HUES48 (cell line): Measurements from ENCODE around the gene ENTR1.

Source experiments
- H3K27ac ChIP-seq: one replicate; pipeline ENCODE4 v1.7.0; 2013; ENCODE audit warnings: low read depth, low read length, inconsistent platforms
- H3K27me3 ChIP-seq: 2 replicates; pipeline ENCODE4 v1.6.1; 2013; ENCODE audit warnings: mild to moderate bottlenecking, low read length; ENCODE audit not compliant: control insufficient read depth, insufficient read depth
- H3K36me3 ChIP-seq: 2 replicates; pipeline ENCODE4 v1.6.1; 2013; ENCODE audit warnings: low read length; ENCODE audit not compliant: control insufficient read depth, insufficient read depth
- H3K4me1 ChIP-seq: 2 replicates; pipeline ENCODE4 v1.6.1; 2013; ENCODE audit warnings: mild to moderate bottlenecking, low read length; ENCODE audit not compliant: control insufficient read depth, insufficient read depth
- H3K4me3 ChIP-seq: 2 replicates; pipeline ENCODE4 v1.5.1; 2013; ENCODE audit warnings: mild to moderate bottlenecking, low read depth, low read length
- H3K9ac ChIP-seq: 2 replicates; pipeline ENCODE4 v1.6.1; 2013; ENCODE audit warnings: mild to moderate bottlenecking, low read depth, low read length, moderate library complexity
- H3K9me3 ChIP-seq: 2 replicates; pipeline ENCODE4 v1.6.1; 2013; ENCODE audit warnings: low read length; ENCODE audit not compliant: control insufficient read depth, insufficient read depth

Gene ENTR1

DNA sequence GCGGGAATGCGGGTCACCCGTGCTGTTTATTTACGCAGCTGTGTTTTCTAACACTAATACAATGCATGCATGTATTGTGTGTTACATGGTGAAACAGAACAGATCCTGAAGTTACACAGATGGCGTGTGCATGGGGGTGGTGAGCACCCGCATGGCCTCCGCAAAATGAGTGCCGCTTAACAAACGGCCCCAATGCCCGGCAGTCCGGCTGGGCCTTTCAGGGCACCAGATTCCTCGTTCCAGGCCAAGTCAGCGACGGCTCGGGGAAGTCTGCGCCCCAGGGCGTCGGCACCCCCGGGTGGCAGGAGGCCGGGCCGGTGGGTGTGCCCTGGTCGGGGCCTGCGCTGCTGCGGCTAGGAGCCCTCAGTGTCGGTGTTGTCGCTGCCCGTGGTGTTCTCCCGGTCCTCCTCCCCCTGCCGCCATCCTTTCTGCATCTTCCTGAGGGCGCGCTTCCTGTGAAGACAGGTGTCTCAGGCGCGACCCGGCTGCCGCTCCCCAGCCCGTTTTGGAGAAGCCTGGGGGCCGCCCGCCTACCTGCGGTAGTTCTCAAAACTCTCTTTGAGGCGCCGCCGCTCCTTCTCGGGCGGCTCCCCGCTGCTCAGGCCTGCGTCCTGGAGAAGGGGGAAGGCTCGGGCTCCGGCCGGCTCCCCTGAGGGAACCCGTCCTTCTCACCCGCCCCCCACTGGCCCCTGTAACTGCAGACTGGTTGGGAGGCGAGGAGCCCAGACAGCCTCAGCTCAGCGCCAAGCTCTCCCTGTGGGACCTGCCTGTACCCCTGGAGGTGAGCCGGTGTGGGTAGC lies 46.3 kb downstream of the ENTR1 start:
- Histone ChIP-seq H3K4me1 (peaks cover 4% of the 10 kb centered on the region; the same call in 1 of the 2 replicates), H3K9me3 (no peaks in the 10 kb centered on the region), H3K36me3 (peaks cover 5% of the 10 kb centered on the region; the same call in 1 of the 2 replicates), H3K4me3 (peak overlapping the region; percentile 79; the same call in 1 of the 2 replicates), H3K27ac (no peak overlapping the region), H3K9ac (no peak overlapping the region), H3K27me3 (no peaks in the 10 kb centered on the region)

DNA sequence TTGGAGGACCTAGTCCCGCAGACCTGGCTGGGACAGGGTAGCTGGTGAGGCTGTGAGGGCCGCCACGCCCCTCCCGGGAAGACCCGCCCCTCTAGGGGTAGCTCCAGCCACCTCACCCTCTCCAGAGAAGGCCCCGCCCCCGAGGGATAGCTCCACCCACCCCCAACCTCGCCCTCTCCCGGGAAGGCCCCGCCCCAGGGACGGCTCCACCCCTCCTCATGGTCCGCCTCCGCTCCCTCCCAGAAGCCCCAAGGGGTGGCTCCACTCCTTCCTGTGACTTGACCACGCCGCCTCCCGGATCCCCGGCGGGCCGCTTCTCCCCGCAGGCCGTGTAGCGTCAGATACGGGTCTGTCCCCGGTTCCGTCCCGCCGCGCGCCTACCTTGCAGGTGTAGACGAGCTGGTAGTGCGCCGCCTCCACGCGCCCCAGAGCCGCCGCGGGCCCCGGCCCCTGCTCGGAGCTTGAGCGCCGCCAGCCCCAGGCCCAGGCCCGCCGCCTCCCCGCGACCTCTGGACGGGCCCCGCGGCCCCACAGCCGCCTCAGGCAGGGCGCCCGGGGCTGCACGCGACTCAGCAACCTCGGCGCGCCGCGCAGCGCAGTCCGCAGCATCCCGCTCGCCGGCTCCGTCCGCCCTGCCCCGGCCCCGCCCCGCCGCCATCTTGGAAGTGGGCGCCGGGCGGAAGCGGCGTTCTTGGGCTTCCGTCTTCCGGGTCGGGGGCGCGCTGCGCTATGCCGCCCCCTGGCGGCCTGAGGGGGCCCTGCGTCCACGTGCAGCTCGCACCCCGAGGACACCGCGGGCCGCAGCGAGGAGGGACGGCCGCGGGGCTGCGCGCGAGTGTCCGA lies 47.1 kb downstream of the ENTR1 start, which contains the start of gene DNLZ:
TSS of gene DNLZ (minus strand) at position 639 of the 843 bp plus-strand sequence. CDS start at position 609, 30 bp downstream.
- peaks cover 5% of the 10 kb centered on the region; the same call in 1 of the 2 replicates for H3K36me3 ChIP-seq
- H3K9ac ChIP-seq = peak within 1 kb of the TSS; percentile 84
- peaks cover 4% of the 10 kb centered on the region; the same call in 1 of the 2 replicates for H3K4me1 ChIP-seq
- peak within 1 kb of the TSS; percentile 90 for H3K27ac ChIP-seq
- H3K27me3 ChIP-seq = no peaks in the 10 kb centered on the region
- H3K9me3 ChIP-seq = no peaks in the 10 kb centered on the region
- peak within 1 kb of the TSS; percentile 79 for H3K4me3 ChIP-seq

DNA sequence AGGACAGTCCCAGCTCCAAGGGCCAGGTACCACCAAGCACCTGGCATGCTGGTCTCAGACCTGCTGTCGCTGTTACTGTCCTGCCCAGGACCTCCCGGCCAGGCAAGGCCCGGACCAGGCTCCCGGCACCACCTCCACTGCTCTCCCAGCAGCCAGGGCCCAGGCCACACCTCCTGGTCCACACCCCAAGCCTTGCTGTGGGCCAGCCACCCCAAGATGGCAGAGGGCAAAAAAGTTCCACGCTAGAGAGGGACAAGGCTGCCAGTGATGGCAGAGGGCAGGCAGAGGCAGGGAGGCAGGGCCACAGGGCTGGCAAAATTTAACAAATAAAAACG lies 48.0 kb downstream of the ENTR1 start:
- H3K27me3 ChIP-seq = no peaks in the 10 kb centered on the region
- peaks cover 5% of the 10 kb centered on the region; the same call in 1 of the 2 replicates for H3K36me3 ChIP-seq
- no peak overlapping the region for H3K4me3 ChIP-seq
- H3K27ac ChIP-seq = no peak overlapping the region
- peaks cover 4% of the 10 kb centered on the region; the same call in 1 of the 2 replicates for H3K4me1 ChIP-seq
- H3K9ac ChIP-seq = no peak overlapping the region
- no peaks in the 10 kb centered on the region for H3K9me3 ChIP-seq

DNA sequence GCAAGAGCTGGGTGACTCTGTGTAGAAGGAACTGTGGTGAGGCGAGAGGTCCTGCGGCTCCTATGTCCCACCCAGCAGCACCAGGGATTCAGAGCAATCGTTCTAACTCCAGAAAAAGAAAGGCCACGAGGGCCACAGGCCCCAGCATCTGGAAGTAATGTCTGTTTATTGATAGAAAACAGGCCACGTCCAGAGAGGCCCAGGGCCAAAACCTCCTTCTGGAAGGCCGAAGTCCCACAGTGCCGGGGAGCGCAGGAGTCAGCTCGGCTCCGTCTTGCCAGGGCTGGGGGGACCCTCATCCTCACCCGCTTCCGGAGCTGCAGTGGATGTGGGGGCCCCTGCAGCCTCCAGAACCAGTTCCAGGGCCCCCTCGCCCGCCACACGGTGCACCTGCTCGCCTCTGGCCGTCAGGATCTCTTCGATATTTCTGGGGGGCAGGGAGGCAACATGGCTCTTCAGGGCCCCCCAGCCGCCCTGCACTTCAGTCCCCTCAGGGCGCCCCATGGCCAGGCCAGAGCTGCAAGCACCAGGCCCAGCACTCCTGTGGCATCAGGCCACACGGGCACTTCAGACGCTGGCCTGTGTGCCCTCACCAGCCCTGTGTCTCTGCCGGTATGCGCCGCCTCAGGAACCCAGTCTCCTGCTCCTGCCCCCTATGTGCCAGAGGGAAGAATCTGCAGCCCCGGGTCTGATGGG lies 48.5 kb downstream of the ENTR1 start:
- no peaks in the 10 kb centered on the region for H3K9me3 ChIP-seq
- no peak overlapping the region for H3K27ac ChIP-seq
- H3K9ac ChIP-seq = no peak overlapping the region
- H3K36me3 ChIP-seq = peaks cover 5% of the 10 kb centered on the region; the same call in 1 of the 2 replicates
- peaks cover 4% of the 10 kb centered on the region; the same call in 1 of the 2 replicates for H3K4me1 ChIP-seq
- H3K27me3 ChIP-seq = no peaks in the 10 kb centered on the region
- H3K4me3 ChIP-seq = no peak overlapping the region

DNA sequence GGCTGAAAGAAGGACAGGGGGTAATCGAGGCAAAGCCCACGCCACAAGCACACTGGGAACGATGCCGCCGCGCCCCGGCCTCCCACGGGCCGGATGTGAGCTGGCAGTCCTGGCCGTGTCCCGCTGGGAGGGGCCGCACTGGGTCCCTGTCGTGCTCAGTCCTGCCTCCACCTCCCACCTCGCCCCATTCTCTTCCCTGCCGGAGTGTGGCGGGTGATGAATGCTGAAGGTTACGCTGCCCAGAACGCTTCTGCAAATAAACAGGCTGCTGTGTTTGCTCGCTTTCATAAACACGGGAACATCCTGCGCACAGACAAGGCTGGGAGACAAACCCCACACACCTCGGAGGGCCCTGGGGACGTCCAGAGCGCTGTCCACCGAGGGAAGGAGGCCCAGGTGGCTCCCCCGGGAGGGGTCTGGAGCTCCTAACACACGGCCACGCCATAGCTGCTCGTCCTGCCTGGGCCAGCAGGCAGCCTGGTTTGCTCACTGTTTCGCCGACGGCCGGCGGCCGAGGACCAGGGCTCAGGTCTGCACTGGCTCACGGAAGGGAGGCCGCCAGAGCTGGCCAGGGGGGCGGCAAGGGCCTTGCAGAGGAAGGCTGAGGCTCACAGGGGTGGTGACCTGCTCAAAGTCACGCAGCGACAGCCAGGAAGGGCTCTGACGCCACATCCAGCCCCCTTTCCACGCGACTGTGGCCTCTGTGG lies 49.2 kb downstream of the ENTR1 start:
- Histone ChIP-seq H3K4me1 (peaks cover 4% of the 10 kb centered on the region; the same call in 1 of the 2 replicates), H3K4me3 (no peak overlapping the region), H3K36me3 (peaks cover 5% of the 10 kb centered on the region; the same call in 1 of the 2 replicates), H3K27me3 (no peaks in the 10 kb centered on the region), H3K27ac (no peak overlapping the region), H3K9me3 (no peaks in the 10 kb centered on the region), H3K9ac (no peak overlapping the region)

DNA sequence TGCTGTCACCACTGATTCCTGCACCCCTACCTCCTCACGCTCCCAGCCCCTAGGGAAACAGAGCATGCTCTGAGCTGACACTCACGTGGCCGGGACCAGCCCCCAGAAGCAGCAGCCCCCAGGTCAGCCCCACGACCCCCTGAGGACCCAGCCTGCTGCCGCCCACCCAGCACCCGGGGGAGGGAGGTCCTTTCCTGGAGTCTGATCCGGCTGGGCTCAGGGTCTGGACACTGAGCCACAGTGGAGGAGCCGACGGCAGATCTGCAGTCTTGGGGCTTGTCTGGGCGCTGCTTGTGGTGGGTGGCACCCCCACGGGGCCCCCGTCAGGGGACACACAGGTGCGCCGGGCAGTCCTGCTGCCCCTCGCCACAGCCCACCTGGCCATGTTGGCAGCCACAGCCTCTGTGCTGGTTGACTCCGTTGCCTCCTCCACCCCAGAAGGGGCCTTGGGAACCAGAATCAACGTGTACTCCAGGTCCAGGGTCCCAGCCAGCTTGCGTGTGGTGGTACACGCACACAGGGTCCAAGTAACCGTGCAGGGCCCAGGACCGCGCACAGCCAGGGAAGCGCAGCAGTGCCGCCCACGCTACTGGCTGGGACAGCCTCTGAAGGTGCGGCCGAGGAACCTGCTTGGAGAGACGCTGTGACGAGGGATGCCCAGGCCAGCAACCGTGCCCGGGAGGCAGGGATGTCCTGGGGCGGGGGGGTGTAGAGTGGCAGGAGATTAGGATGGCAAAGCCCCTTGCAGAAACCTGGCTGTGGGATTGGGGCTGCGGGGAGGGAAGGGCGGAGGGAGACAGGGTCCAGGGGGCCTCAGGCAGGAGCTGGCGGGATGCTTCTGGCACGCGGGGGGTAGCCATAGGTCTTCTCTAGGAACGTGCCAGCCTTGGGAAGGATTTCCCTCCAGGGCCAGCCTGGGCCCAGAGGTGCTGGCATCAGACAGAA lies 50.4 kb downstream of the ENTR1 start:
- Histone ChIP-seq H3K9me3 (no peaks in the 10 kb centered on the region), H3K4me3 (no peak overlapping the region), H3K4me1 (peaks cover 4% of the 10 kb centered on the region; the same call in 1 of the 2 replicates), H3K9ac (no peak overlapping the region), H3K27ac (no peak overlapping the region), H3K36me3 (peaks cover 5% of the 10 kb centered on the region; the same call in 1 of the 2 replicates), H3K27me3 (no peaks in the 10 kb centered on the region)

DNA sequence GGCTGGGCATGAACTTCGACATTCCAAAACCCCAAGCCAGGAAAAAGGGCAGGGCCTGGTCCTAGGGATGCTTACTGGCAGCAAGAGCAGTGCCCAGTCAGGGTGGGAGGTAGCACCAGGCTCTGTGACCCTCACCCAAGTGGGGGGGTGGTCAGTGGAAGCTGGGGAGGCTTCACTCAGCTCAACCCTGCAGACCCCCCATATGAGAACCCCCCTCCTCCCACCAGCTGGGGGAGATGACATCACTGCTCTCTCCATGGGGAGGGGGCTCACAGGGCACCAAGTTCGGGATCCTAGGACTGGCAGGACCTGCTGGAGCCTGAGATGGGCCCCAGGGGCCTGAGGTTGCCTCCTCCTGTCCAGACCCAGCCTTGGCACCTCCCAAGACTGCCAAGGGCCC lies 51.5 kb downstream of the ENTR1 start:
- Histone ChIP-seq H3K9ac (no peak overlapping the region), H3K4me3 (no peak overlapping the region), H3K27ac (no peak overlapping the region), H3K9me3 (no peaks in the 10 kb centered on the region), H3K4me1 (no peaks in the 10 kb centered on the region), H3K36me3 (peaks cover 5% of the 10 kb centered on the region; the same call in 1 of the 2 replicates), H3K27me3 (no peaks in the 10 kb centered on the region)

DNA sequence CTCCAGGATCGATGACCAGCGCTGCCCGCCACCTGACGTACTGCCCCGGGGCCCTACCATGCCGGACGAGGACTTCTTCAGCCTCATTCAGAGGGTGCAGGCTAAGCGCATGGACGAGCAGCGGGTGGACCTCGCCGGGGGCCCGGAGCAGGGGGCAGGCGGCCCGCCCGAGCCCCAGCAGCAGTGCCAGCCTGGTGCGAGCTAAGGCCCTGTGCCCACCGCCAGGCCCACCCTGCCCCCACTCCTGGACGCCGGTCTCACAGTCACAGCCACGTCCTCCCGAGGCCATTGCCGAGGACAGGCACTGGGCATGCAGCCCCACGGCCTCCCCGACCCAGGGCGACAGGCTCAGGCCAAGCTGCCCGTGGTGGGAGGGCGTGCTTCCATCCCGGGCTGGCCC lies 52.4 kb downstream of the ENTR1 start:
- Histone ChIP-seq H3K36me3 (peaks cover 5% of the 10 kb centered on the region; the same call in 1 of the 2 replicates), H3K9ac (no peak overlapping the region), H3K9me3 (no peaks in the 10 kb centered on the region), H3K27me3 (no peaks in the 10 kb centered on the region), H3K27ac (no peak overlapping the region), H3K4me3 (no peak overlapping the region), H3K4me1 (no peaks in the 10 kb centered on the region)

DNA sequence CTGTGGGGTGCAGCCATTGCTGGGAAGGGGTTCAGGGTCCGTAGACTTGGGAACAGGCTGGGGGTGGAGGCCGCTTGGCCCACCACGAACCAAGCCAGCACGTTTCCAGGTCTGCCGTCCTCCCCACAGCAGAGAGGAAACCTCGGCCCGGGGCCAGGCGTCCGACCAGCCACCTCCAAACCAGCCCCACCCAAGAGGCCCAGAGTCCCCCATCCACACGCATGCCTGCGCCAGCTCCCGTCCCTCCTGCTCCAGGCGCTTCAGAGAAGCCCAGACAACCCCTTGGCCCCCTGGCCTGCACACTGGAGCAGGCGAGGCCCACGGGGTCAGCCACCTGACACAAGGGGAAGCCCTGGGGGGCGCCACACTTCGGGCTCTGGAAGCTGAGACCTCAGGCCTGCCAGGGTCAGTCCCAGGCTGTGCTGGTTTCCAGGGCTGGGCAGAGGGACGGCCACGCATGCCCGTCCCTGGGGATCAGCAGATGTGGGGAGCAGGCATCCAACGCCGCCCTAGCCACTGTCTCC lies 53.1 kb downstream of the ENTR1 start:
- no peak overlapping the region for H3K9ac ChIP-seq
- no peaks in the 10 kb centered on the region for H3K27me3 ChIP-seq
- H3K4me3 ChIP-seq = no peak overlapping the region
- H3K4me1 ChIP-seq = no peaks in the 10 kb centered on the region
- H3K36me3 ChIP-seq = peaks cover 5% of the 10 kb centered on the region; the same call in 1 of the 2 replicates
- H3K9me3 ChIP-seq = no peaks in the 10 kb centered on the region
- H3K27ac ChIP-seq = no peak overlapping the region
